Breast epithelium (tissue), 4 donors: ENCODE results near the gene GASK1B. TPM values are rescaled to one million over a fixed set of nuclear protein-coding genes. Genes with fewer than 3 reads are reported as not detected.
A peak's percentile ranks its signal among the peaks of the same experiment; 100 is the strongest.

ENCODE experiments used
- DNase-seq, 2 donors: peaks; one replicate each; pipeline ENCODE4 v3.0.0-alpha.2; 2019; ENCODE audit warnings: low spot score in 2 of 2
- H3K27ac ChIP-seq, 2 donors: fragments of 200-600 bp; sonication (generic) in 1 of 2; one replicate each; pipeline ENCODE4 v1.5.1; 2016 to 2019; ENCODE audit warnings: mild to moderate bottlenecking in 1 of 2
- H3K27me3 ChIP-seq, 2 donors: fragments of 200-600 bp; sonication (generic) in 1 of 2; one replicate each; pipeline versions ENCODE4 v1.5.1 to v1.6.0; 2017 to 2019; ENCODE audit warnings: control low read depth in 1 of 2, mild to moderate bottlenecking in 1 of 2
- H3K36me3 ChIP-seq: fragments of 200-600 bp; one replicate; pipeline ENCODE4 v1.5.1; 2019
- H3K4me1 ChIP-seq, 2 donors: fragments of 200-600 bp; sonication (generic); one replicate each; pipeline ENCODE4 v1.5.1; 2016 to 2019; ENCODE audit warnings: control low read depth in 1 of 2
- H3K4me3 ChIP-seq, 3 donors: fragments of 200-600 bp; sonication (generic); 1 replicate in 2 of 3; 2 replicates in 1 of 3; pipeline ENCODE4 v1.5.1; 2016 to 2019; ENCODE audit warnings: mild to moderate bottlenecking in 3 of 3, moderate library complexity in 2 of 3
- H3K9me3 ChIP-seq, 2 donors: fragments of 200-600 bp; sonication (generic) in 1 of 2; one replicate each; pipeline ENCODE4 v1.5.1; 2016 to 2019; ENCODE audit warnings: control low read depth in 1 of 2
- POLR2A ChIP-seq: fragments of 450-650 bp; IDR thresholded peaks from one replicate; pipeline ENCODE4 v1.6.1; 2016; ENCODE audit warnings: antibody characterized with exemption, mild to moderate bottlenecking, moderate library complexity
- POLR2AphosphoS5 ChIP-seq, 3 donors: sonication (generic); formaldehyde crosslinking; IDR thresholded peaks; one replicate each; pipeline ENCODE4 v1.6.1; 2017; ENCODE audit warnings: antibody characterized with exemption in 3 of 3
- intact Hi-C: fragments of 100-400 bp; cut with DNase I; formaldehyde crosslinking; loops from one replicate; pipeline ENCODE4 v1.15.1; 2023; ENCODE audit warnings: low total_unique reads
- total RNA-seq, 3 donors: library from RNA; depleted of rRNA; stranded (reverse); fragments of >200 nt; gene quantifications; one replicate each; pipeline ENCODE4 v1.1.0, GENCODE V29; 2016
- TF ChIP-seq, protein P1 (sequence below), 3 donors: fragments of 450-650 bp; IDR thresholded peaks; one replicate each; pipeline ENCODE4 v1.5.1; 2016 to 2017; ENCODE audit warnings: antibody characterized with exemption in 3 of 3, mild to moderate bottlenecking in 3 of 3, moderate library complexity in 3 of 3

The GASK1B gene
- total RNA-seq, 3 donors from 2014 or later = 69.3 to 71.1 (median 70.4) TPM

DNA sequence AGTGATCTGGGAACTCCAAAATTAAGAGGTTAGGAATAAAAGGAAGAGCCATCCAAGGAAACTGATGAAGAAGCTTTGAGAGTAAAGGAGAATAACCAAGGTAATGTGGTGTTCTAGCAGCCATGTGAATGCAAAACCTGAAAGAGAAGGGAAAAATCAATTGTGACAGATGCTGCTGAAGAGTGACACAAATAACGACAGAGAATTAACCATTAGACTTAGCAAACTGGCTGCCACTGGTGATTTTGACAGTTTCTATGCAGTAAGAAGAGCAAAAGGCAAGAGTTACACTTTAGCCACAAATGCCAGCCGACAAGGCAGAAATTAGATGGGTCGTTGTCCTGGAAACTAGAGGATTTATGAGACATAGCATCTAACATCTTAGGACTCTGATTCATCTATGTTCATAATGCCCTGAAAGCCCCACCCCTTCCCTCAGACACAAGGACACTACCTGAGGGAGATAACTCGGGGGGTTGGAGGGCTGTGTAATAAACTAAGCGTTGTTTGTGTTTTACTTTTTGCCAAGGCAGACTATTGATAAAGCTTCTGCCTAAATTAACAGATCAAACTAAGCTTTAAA is 24.5 kb upstream of the GASK1B start:
- intact Hi-C loops = no loop called here
- Histone ChIP-seq H3K27me3 (no peaks in the 10 kb centered on the region), H3K9me3 (no peaks in the 10 kb centered on the region), H3K27ac (no peak overlapping the region), H3K4me3 (no peak overlapping the region), H3K4me1 (no peaks in the 10 kb centered on the region), H3K36me3 (no peaks in the 10 kb centered on the region)
- DNase-seq = no peak
- TF ChIP-seq POLR2A = no peak
- no peak for TF ChIP-seq POLR2AphosphoS5 (IDR thresholded peaks at IDR 0.05)
- TF ChIP-seq, protein P1, sequence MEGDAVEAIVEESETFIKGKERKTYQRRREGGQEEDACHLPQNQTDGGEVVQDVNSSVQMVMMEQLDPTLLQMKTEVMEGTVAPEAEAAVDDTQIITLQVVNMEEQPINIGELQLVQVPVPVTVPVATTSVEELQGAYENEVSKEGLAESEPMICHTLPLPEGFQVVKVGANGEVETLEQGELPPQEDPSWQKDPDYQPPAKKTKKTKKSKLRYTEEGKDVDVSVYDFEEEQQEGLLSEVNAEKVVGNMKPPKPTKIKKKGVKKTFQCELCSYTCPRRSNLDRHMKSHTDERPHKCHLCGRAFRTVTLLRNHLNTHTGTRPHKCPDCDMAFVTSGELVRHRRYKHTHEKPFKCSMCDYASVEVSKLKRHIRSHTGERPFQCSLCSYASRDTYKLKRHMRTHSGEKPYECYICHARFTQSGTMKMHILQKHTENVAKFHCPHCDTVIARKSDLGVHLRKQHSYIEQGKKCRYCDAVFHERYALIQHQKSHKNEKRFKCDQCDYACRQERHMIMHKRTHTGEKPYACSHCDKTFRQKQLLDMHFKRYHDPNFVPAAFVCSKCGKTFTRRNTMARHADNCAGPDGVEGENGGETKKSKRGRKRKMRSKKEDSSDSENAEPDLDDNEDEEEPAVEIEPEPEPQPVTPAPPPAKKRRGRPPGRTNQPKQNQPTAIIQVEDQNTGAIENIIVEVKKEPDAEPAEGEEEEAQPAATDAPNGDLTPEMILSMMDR (IDR thresholded peaks at IDR 0.05) = no peak

DNA sequence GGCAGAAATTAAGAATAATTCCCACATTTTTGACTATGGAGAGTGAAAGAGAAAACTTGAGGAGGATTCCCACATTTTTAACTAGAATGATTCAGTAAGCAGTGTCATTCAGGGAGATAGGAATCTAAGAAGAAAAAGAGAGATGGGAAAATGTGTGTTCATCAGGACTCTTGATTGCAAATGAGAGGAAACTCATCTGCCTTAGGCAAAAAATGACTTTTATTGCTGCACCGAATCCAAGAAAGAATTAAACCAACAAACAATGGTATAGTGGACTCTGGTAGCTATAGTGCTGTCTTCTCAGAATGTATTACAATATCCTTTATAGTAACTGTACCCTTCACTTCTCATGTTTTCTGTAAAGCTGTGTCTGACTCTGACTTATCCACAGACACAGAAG is 22.5 kb upstream of the GASK1B start:
- Histone ChIP-seq H3K27me3 (no peaks in the 10 kb centered on the region), H3K4me3 (no peak overlapping the region), H3K9me3 (no peaks in the 10 kb centered on the region), H3K36me3 (no peaks in the 10 kb centered on the region), H3K4me1 (no peaks in the 10 kb centered on the region), H3K27ac (peak overlapping the region; percentile 73 to 80)
- intact Hi-C loops = no loop called here
- DNase-seq = no peak
- TF ChIP-seq POLR2AphosphoS5 (IDR thresholded peaks at IDR 0.05) = no peak
- TF ChIP-seq POLR2A = no peak
- TF ChIP-seq, protein P1 (IDR thresholded peaks at IDR 0.05) = no peak

DNA sequence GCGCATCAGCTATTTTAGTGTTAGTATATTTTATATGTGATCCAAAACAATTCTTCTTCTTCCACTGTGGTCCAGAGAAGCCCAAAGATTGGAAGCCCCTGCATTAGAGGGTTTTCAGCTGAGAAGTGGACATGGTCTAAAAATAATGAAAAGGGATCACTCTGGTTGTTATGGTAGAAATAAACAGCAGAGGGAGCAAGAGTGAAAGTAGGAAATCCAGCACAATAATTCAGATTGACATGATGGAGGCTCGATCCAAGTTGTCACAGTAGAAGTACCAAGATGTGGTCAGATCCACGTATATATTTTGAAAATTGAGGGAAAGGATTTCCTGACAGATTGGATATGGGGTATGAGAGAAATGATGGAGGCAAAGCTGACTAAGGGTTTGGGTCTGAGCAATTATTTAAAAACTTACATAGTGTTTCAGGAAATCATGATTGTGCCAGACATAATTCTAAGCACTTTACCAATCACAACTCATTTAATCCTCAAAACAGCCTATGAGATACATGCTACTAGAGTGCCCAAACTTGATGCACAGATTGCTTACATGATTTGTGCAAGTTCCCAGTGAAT is 20.4 kb upstream of the GASK1B start:
- Histone ChIP-seq H3K9me3 (no peaks in the 10 kb centered on the region), H3K4me3 (no peak overlapping the region), H3K27me3 (no peaks in the 10 kb centered on the region), H3K27ac (peak overlapping the region; percentile 41 to 80), H3K4me1 (no peaks in the 10 kb centered on the region), H3K36me3 (no peaks in the 10 kb centered on the region)
- no peak for TF ChIP-seq POLR2AphosphoS5 (IDR thresholded peaks at IDR 0.05)
- TF ChIP-seq, protein P1 (IDR thresholded peaks at IDR 0.05) = peak in 2 of 3 donors; percentile 48
- intact Hi-C loops = no loop called here
- no peak for DNase-seq

DNA sequence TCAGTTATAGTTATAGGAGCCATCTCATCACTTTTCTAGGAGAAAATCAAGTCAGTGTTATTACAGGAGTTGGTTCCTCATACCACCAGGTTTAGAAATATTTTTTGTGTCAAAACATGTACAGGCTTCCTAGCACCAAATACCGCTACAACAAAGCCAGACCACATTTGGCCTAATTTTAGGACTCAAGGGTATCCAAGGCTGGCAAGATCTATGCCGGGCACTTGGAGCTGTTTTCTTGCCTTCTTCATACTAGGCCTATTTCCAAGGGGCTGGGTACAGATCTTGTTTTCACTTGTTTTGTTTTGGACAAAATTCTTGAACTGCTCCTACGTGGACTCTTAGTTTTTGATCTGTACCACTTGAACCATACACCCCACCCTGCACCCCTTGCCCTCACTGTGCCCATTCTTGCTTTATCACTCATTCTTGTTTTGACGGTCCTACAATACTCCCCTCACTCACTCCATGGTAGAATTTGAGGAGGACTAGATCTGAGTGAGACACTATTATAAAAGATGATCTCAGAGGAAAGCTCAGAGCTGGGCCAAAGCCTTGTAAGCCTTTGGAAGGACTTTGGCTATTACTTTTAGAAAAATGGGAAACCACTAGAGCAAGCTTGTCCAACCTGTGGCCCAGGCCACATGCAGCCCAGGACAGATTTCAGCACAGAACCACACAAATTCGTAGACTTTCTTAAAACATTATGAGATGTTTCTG is 19.8 kb upstream of the GASK1B start:
- H3K36me3 ChIP-seq = no peaks in the 10 kb centered on the region
- H3K27me3 ChIP-seq = no peaks in the 10 kb centered on the region
- intact Hi-C loops = no loop called here
- H3K4me3 ChIP-seq = no peak overlapping the region
- H3K4me1 ChIP-seq = no peaks in the 10 kb centered on the region
- DNase-seq = peak in 1 of 2 donors; percentile 77
- no peaks in the 10 kb centered on the region for H3K9me3 ChIP-seq
- TF ChIP-seq POLR2AphosphoS5 (IDR thresholded peaks at IDR 0.05) (peak in 1 of 3 donors; percentile 36), POLR2A (no peak)
- TF ChIP-seq, protein P1 (IDR thresholded peaks at IDR 0.05) = no peak
- peak overlapping the region; percentile 41 to 80 for H3K27ac ChIP-seq

DNA sequence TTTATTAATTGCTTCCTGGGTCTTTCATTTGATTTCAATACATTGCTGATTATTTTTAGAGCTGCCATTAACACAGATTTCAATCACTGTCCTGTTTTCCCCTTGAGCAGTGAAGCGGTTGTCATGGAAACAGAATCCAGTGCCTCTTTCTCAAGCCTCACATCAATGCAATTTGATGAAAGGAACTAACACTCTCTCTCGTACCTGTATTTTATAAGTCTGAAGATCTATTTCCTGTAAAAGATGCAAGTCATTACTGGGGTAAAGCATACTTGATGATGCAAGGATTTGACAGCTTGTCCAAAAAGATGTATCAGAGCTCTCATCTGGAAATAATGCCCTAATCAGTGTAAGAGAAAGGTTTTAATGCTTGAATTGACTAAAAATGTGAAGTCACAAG is 17.9 kb upstream of the GASK1B start:
- intact Hi-C loops = no loop called here
- peak overlapping the region; percentile 78 to 80 for H3K27ac ChIP-seq
- no peaks in the 10 kb centered on the region for H3K36me3 ChIP-seq
- H3K27me3 ChIP-seq = no peaks in the 10 kb centered on the region
- no peak for DNase-seq
- no peaks in the 10 kb centered on the region for H3K4me1 ChIP-seq
- TF ChIP-seq POLR2A = no peak
- TF ChIP-seq, protein P1 (IDR thresholded peaks at IDR 0.05) = no peak
- no peak for TF ChIP-seq POLR2AphosphoS5 (IDR thresholded peaks at IDR 0.05)
- H3K4me3 ChIP-seq = no peak overlapping the region
- H3K9me3 ChIP-seq = no peaks in the 10 kb centered on the region
